ENCODE results near the gene FUBP1. TPM values are rescaled to one million over a fixed set of nuclear protein-coding genes. Genes with fewer than 3 reads are reported as not detected.

The FUBP1 gene
- total and polyA plus RNA-seq, 2 of the 8 experiments (the other 6 are each of a cell fraction or from before 2014, with no cell fraction given): 184 to 201 TPM

DNA sequence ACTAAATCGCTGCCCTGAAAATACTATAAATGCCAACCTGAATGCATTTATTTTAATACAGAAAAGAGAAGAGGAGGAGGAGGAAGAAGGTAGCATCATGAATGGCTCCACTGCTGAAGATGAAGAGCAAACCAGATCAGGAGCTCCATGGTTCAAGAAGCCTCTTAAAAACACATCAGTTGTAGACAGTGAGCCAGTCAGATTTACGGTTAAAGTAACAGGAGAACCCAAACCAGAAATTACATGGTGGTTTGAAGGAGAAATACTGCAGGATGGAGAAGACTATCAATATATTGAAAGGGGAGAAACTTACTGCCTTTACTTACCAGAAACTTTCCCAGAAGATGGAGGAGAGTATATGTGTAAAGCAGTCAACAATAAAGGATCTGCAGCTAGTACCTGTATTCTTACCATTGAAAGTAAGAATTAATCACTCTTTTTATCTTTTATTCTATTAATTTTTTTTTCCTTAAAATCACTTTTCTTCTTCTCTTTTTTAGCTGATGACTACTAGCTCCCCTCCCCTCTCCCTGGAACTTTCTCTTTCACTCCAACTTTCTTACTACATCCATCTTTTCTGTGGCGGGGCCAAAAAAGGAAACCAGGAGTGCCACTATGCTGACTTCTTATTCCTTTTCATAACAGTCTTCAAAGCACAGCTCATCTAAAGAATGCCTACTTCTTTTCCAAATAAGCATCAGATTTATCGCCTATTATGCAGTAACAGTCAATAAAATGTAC, 36.3 kb downstream of the FUBP1 start:
- no peak overlapping the region for H3K9ac ChIP-seq (replicated peaks in 1 of 4; ENCODE audit: extremely low read depth in 1 of 4, low read depth in 3 of 4, low read length in 3 of 4)
- TF ChIP-seq CBX5 (IDR thresholded peaks at IDR 0.05; ENCODE audit: low read depth, low read length): no peak
- TF ChIP-seq, protein P1, sequence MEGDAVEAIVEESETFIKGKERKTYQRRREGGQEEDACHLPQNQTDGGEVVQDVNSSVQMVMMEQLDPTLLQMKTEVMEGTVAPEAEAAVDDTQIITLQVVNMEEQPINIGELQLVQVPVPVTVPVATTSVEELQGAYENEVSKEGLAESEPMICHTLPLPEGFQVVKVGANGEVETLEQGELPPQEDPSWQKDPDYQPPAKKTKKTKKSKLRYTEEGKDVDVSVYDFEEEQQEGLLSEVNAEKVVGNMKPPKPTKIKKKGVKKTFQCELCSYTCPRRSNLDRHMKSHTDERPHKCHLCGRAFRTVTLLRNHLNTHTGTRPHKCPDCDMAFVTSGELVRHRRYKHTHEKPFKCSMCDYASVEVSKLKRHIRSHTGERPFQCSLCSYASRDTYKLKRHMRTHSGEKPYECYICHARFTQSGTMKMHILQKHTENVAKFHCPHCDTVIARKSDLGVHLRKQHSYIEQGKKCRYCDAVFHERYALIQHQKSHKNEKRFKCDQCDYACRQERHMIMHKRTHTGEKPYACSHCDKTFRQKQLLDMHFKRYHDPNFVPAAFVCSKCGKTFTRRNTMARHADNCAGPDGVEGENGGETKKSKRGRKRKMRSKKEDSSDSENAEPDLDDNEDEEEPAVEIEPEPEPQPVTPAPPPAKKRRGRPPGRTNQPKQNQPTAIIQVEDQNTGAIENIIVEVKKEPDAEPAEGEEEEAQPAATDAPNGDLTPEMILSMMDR (IDR thresholded peaks at IDR 0.05; ENCODE audit: control extremely low read depth in 1 of 3, insufficient read depth in 1 of 3, low read depth in 1 of 3, low read length in 3 of 3): no peak
- no peak for TF ChIP-seq SRF (IDR thresholded peaks at IDR 0.05; ENCODE audit: low read depth, low read length)
- TF ChIP-seq RAD21 (IDR thresholded peaks at IDR 0.05 in 1 of 2, conservative IDR thresholded peaks at IDR 0.05 in 1 of 2; ENCODE audit: low read depth in 2 of 2, low read length in 2 of 2): no peak
- TF ChIP-seq, protein P2, sequence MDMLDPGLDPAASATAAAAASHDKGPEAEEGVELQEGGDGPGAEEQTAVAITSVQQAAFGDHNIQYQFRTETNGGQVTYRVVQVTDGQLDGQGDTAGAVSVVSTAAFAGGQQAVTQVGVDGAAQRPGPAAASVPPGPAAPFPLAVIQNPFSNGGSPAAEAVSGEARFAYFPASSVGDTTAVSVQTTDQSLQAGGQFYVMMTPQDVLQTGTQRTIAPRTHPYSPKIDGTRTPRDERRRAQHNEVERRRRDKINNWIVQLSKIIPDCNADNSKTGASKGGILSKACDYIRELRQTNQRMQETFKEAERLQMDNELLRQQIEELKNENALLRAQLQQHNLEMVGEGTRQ (IDR thresholded peaks at IDR 0.05; ENCODE audit: low read length): no peak
- no peak for TF ChIP-seq JUND (IDR thresholded peaks at IDR 0.05; ENCODE audit: low read length)
- no peak for TF ChIP-seq SIRT6 (IDR thresholded peaks at IDR 0.05; ENCODE audit: low read length)
- no peak for TF ChIP-seq RFX5 (IDR thresholded peaks at IDR 0.05; ENCODE audit: borderline replicate concordance, low read depth, low read length)

More for the DNA sequence above, 36.3 kb downstream of the FUBP1 start:
- FAIRE-seq (no peak), DNase-seq (ENCODE audit: low read depth in 1 of 2, low spot score in 2 of 2) (no peak)
- Histone ChIP-seq H3K9me3 (ENCODE audit: insufficient read depth in 2 of 2, low read depth in 1 of 2, low read length in 1 of 2) (no peaks in the 10 kb centered on the region), H4K20me1 (replicated peaks in 1 of 2; ENCODE audit: control insufficient read depth in 1 of 2, insufficient read depth in 2 of 2, low read length in 2 of 2) (peaks cover 0 to 4% of the 10 kb centered on the region in 2 experiments), H3K14ac (ENCODE audit: insufficient read length) (no peak overlapping the region), H3K27ac (ENCODE audit: low read depth, low read length) (no peak overlapping the region), H3K4me3 (ENCODE audit: extremely low read depth in 1 of 4, insufficient read depth in 2 of 4, low read depth in 3 of 4, low read length in 4 of 4) (no peak overlapping the region), H3K4me2 (ENCODE audit: insufficient read depth in 1 of 2, low read depth in 2 of 2, low read length in 2 of 2) (no peak overlapping the region), H2AFZ (ENCODE audit: low read length) (no peak overlapping the region), H3K18ac (ENCODE audit: extremely low read depth, low read length) (no peak overlapping the region), H4K8ac (ENCODE audit: extremely low read depth, insufficient read depth, low read length) (no peak overlapping the region), H3K36me3 (ENCODE audit: control insufficient read depth in 2 of 4, insufficient read depth in 4 of 4, low read length in 3 of 4) (peaks cover 2 to 58% (median 24%) of the 10 kb centered on the region in 4 experiments; a peak in 7 of 8 replicates), H3K56ac (replicated peaks; ENCODE audit: insufficient read length, low read depth, low read length) (no peak overlapping the region), H3K79me2 (ENCODE audit: control insufficient read depth in 1 of 2, insufficient read depth in 2 of 2, low read length in 2 of 2) (no peaks in the 10 kb centered on the region), H4K5ac (ENCODE audit: insufficient read length, low read depth, low read length) (no peak overlapping the region), H2BK12ac (ENCODE audit: low read depth, low read length) (no peak overlapping the region), H2BK20ac (ENCODE audit: low read length) (no peak overlapping the region), H3K79me1 (ENCODE audit: low read depth, low read length) (no peaks in the 10 kb centered on the region), H2BK5ac (ENCODE audit: low read depth, low read length) (no peak overlapping the region), H3K4me1 (replicated peaks in 1 of 4; ENCODE audit: control insufficient read depth in 3 of 4, insufficient read depth in 4 of 4, low read length in 3 of 4) (no peaks in the 10 kb centered on the region), H3K4ac (replicated peaks; ENCODE audit: insufficient read length, low read depth, low read length) (no peak overlapping the region), H3K23me2 (ENCODE audit: low read depth, low read length) (no peaks in the 10 kb centered on the region; the same call in 1 of the 2 replicates), H3K23ac (ENCODE audit: insufficient read length) (no peak overlapping the region), H2BK120ac (replicated peaks; ENCODE audit: low read depth, low read length) (no peak overlapping the region), H2BK15ac (ENCODE audit: low read length) (no peak overlapping the region), H4K91ac (replicated peaks; ENCODE audit: insufficient read length, low read length) (no peak overlapping the region), H2AK5ac (ENCODE audit: low read depth, low read length) (no peak overlapping the region), H3K27me3 (replicated peaks in 1 of 4; ENCODE audit: control insufficient read depth in 3 of 4, extremely low read depth in 1 of 4, insufficient read depth in 3 of 4, low read length in 3 of 4) (no peaks in the 10 kb centered on the region)
- POLR2A ChIA-PET (ENCODE audit: partially characterized antibody): interaction anchor here (0.6 to 1.8 kb wide), 8 partner anchors 8 to 62 kb away, joined by 3 to 10 read pairs (median 3); partner anchors contain the start of genes DNAJB4 and FUBP1
- CTCF ChIA-PET (ENCODE audit: partially characterized antibody): interaction anchor here (1.4 kb wide), 1 partner anchor 171 kb away, joined by 4 read pairs; no protein-coding TSS in a partner anchor
- 84% methylated on average over 4 of the region's 4 CpGs; no CpG with 5 or more reads in 1 of the 2 experiments for WGBS, 2 experiments (ENCODE audit: extremely low coverage in 1 of 2, insufficient coverage in 1 of 2, insufficient read length in 1 of 2, insufficient replicate concordance in 2 of 2, low coverage in 1 of 2, low lambda C conversion rate in 2 of 2, missing lambda C conversion rate in 1 of 2)

Measured in H1 (cell line).